ENCODE results near the gene DUOX2. TPM values are rescaled to one million over a fixed set of nuclear protein-coding genes. Genes with fewer than 3 reads are reported as not detected.
"Not testable (repeated sequence)": the region's sequence is repeated elsewhere in the genome, so short reads cannot be mapped to it uniquely, and the experiment has no call there.

Gene DUOX2
- total RNA-seq, 1 experiment from 2014 or later, result not detected

- no peak for DNase-seq (ENCODE audit: low read depth)
Measured at GRCh38 chr15:45101749-45102148, 12.2 kb downstream of the DUOX2 start.

- no peak for DNase-seq (ENCODE audit: low read depth)
Measured at GRCh38 chr15:45100884-45101625, 12.9 kb downstream of the DUOX2 start.

DNA sequence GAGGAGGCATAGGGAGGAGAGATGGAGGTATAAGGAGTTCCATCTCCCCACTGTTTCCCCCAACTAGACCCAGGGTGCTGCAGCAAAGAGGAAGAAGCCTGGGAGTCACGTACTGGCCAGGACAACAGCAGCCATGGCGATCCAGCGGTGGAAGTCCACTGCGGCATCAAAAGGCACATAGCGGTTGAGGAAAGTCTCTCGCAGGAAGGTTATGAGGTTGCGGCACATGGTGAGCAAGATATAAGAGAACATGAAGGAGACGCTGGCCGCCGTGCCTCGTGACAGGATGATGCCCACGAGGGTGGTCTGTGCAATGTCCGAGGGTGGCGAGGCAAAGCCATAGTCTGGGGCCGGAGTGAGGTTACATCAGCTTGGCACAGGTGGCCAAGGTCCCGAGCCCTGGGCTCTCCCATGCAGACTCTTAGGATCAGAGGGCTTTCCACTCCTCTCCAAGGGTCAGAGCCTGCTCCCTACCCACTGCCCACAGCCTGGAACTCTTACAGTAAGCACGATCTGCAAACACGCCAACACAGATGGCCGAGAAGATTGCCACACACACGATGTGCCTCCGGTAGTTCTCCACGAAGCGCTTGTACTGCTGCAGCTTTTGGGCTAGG lies 14.3 kb downstream of the DUOX2 start:
- no peak for DNase-seq (ENCODE audit: low read depth)

DNA sequence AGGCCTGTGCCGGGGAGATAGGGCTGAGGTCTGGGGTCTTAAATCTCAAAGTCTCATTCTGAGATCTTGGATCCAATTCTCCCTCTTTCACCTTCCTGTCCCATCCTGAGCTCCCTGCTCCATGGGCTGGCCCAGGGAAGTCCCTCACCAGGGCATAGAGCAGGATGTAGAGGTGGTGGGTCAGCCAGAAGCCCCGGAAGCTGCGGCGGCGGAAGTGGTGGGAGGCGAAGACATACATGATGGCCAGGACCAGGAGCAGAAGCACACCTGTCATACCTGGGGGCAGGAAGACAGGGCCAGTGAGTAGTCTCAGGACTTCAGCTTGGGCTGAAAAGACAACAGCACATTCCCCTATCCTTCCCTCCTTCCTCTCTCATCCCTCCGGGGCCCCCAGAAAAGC lies 16.5 kb downstream of the DUOX2 start:
- no peak for DNase-seq (ENCODE audit: low read depth)

GRCh38 chr15:45095661-45096060 lies 18.3 kb downstream of the DUOX2 start:
- DNase-seq (ENCODE audit: low read depth), result no peak

DNA sequence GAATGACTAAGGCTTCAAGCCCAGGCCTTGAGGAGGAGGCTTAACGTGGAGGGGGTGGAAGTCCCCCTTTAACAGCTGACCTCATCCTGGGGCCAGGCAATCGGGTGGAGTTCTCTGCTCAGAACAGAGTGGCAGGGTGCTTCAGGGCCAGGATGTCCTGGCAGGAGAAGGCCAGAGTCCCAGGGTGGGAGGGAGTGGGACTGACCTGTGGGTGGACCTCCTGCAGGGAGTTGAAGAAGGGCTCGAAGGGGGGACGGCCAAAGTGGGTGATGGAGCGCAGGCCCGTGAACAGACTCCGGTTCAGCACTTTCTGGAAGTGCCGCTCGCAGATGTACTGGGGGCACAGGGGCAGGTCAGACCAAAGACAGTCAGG lies 19.6 kb downstream of the DUOX2 start:
- no peak for DNase-seq (ENCODE audit: low read depth)

- no peak for DNase-seq (ENCODE audit: low read depth)
Measured at GRCh38 chr15:45093622-45094357, 20.2 kb downstream of the DUOX2 start.

GRCh38 chr15:45093013-45093412 lies 21.0 kb downstream of the DUOX2 start:
- DNase-seq (ENCODE audit: low read depth), result peak; percentile 35

DNA sequence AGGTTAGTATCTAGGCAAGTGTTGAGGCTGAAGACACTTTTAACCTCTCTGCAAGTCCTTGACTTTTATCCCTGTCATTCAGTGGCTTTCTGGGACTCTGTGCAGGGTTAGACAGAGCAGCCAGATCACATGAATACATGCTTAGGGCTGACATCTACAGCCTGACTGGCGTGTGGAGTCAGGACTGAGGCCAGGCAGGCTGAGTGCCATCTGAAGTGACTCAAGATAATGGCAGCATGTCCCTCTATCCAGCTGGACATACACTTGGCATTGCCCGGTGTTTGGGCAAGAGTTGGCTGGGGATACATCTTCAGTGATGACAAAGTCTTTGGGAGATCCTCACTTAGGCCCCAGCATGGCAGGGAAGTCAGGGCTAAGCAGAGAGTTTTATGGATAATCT lies 22.4 kb downstream of the DUOX2 start:
- no peak for DNase-seq (ENCODE audit: low read depth)

DNA sequence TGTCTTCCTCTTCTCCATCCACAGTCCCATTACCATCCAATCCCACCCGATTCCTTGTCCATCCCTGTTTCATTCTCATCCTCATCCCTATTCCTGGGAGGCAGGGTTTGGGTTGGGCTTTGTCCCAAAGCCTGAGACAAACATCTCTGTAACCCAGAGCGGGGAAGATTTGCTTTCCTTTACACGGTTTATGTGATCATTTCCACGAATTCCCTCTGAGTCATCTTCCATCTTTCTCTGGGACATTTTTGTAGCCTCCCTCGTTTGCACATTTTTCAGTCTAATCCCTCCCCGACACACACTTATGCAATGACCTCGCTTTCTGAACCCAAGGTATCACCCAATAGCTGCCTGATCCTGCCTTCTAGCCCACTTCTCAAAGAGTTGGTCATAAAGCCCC lies 22.8 kb downstream of the DUOX2 start:
- DNase-seq (ENCODE audit: low read depth), result peak; percentile 57

DNA sequence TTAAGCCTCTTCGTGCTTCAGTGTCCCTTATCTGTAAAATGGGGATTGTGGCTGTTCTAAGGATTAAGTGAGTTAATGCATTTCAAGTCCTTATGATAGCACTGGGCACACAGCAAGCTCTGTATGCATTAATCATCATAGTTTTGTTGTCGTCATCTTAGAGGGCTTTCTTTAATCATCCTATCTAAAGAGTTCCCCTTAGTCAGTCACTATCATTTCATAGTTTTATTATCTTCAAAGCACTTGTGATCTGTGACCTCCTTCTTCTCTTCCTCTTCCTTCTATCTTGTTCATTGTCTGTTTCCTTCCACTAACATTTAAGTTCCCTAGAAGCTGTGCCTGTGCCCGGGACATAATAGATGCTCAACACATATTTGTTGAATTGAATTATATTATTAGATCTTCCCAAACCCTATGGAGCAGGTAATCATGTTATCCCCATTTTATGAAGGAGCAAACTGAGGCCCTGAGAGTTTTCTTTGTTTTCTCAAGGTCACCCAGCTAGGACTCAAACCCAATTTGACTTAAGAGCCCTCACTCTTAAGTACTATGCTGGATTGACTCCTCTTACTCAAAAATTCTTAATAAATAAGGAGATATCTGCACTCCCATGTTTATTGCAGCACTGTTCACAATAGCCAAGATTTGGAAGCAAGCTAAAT lies 24.1 kb downstream of the DUOX2 start:
- DNase-seq (ENCODE audit: low read depth), result no peak

GRCh38 chr15:45088801-45089711 lies 24.9 kb downstream of the DUOX2 start:
- DNase-seq (ENCODE audit: low read depth), result no peak

- no peak for DNase-seq (ENCODE audit: low read depth)
Measured at GRCh38 chr15:45087513-45087912, 26.5 kb downstream of the DUOX2 start.

GRCh38 chr15:45084163-45084562 lies 29.8 kb downstream of the DUOX2 start:
- no peak for DNase-seq (ENCODE audit: low read depth)

- DNase-seq (ENCODE audit: low read depth), result no peak
Measured at GRCh38 chr15:45083223-45083622, 30.7 kb downstream of the DUOX2 start.

DNA sequence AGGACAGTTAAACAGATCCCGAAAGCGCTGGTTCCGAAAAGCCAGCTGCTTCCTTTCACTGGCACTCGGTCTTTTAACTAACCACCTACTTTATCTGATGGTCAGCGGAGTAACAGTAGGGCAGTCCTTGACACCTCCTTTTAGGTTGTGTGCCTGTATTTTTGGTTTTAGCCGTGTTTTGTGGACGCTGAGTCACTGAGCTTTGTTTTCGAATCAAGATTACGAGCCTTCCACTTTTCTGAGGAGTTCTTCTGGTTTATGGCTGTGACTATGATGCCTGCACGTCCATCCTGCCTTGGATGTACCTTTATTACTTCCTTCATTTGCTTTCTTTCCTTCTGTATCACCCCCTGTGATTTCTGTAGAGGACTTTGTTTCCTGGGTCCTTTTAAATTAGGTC lies 31.6 kb downstream of the DUOX2 start:
- not testable (repeated sequence) for DNase-seq (ENCODE audit: low read depth)

GRCh38 chr15:45080593-45080992 lies 33.4 kb downstream of the DUOX2 start:
- not testable (repeated sequence) for DNase-seq (ENCODE audit: low read depth)

GRCh38 chr15:45079628-45080246 lies 34.2 kb downstream of the DUOX2 start:
- DNase-seq (ENCODE audit: low read depth), result not testable (repeated sequence)

GRCh38 chr15:45079201-45079600 lies 34.8 kb downstream of the DUOX2 start:
- DNase-seq (ENCODE audit: low read depth), result not testable (repeated sequence)

DNA sequence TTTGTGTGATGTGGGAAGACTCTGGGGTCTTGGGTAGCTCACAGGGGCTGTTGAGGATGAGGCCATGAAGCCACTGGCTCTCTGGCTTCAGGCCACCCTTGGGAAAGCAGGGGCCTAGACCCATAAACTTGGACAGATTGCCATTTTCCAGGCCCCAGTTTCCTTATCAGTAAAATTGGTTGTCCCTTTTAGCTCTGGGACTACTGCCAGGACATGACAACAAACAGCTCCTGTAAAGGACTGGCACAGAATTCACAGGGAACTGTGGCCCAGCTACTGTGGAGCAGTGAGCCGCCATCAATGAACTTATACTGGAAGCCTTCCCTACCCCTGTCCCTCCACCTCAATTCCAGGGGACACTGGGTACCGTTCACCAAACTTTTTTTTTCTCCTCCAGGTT lies 36.6 kb downstream of the DUOX2 start:
- DNase-seq (ENCODE audit: low read depth), result not testable (repeated sequence)

All from LHCN-M2 (cell line).